OCI-LY1 (cell line): ENCODE data around the gene FGD1.

ENCODE experiments used
- H2AFZ ChIP-seq: fragments of 200-600 bp; sonication (generic), shearing (Covaris generic); 2 replicates; pipeline ENCODE4 v1.6.0; 2014; ENCODE audit warnings: antibody characterized with exemption, mild to moderate bottlenecking, low read length
- H3F3A ChIP-seq: fragments of 200-600 bp; sonication (generic), shearing (Covaris generic); 2 replicates; pipeline ENCODE4 v1.6.0; 2014; ENCODE audit warnings: mild to moderate bottlenecking, antibody characterized with exemption, low read length, moderate library complexity; ENCODE audit not compliant: insufficient read depth
- H3K27ac ChIP-seq: fragments of 200-600 bp; sonication (generic); 2 replicates; pipeline ENCODE4 v1.5.1; 2014; ENCODE audit warnings: low read length, mixed run types, mild to moderate bottlenecking, low read depth; ENCODE audit not compliant: poor library complexity, severe bottlenecking
- H3K27me3 ChIP-seq: fragments of 200-600 bp; sonication (generic); 2 replicates; pipeline ENCODE4 v1.6.0; 2014; ENCODE audit warnings: antibody characterized with exemption, mild to moderate bottlenecking, low read length, moderate library complexity; ENCODE audit not compliant: insufficient read depth
- H3K36me3 ChIP-seq: fragments of 200-600 bp; sonication (generic); 2 replicates; pipeline ENCODE4 v1.6.1; 2014; ENCODE audit warnings: mild to moderate bottlenecking, antibody characterized with exemption, low read length, moderate library complexity, mixed read lengths; ENCODE audit not compliant: insufficient read depth
- H3K4me1 ChIP-seq: fragments of 200-600 bp; sonication (generic); 2 replicates; pipeline ENCODE4 v1.5.1; 2014; ENCODE audit warnings: mild to moderate bottlenecking, low read length, moderate library complexity; ENCODE audit not compliant: insufficient read depth, severe bottlenecking
- H3K4me2 ChIP-seq: fragments of 200-600 bp; sonication (generic), shearing (Covaris generic); 2 replicates; pipeline ENCODE4 v1.6.1; 2014; ENCODE audit warnings: low read length
- H3K4me3 ChIP-seq: fragments of 200-600 bp; sonication (generic); 2 replicates; pipeline ENCODE4 v1.5.1; 2014; ENCODE audit warnings: low read length, low read depth, mild to moderate bottlenecking, mixed read lengths; ENCODE audit not compliant: poor library complexity, severe bottlenecking
- H3K79me2 ChIP-seq: fragments of 200-600 bp; shearing (Covaris generic); 2 replicates; pipeline ENCODE4 v1.6.1; 2016; ENCODE audit warnings: mixed run types, low read length, mixed read lengths; ENCODE audit not compliant: insufficient read depth
- H3K9ac ChIP-seq: fragments of 200-600 bp; sonication (generic), shearing (Covaris generic); 2 replicates; pipeline ENCODE4 v1.6.1; 2014; ENCODE audit warnings: mild to moderate bottlenecking, low read length, mixed read lengths
- H3K9me2 ChIP-seq: fragments of 200-600 bp; sonication (generic), shearing (Covaris generic); 2 replicates; pipeline ENCODE4 v1.6.1; 2014; ENCODE audit warnings: low read depth, mild to moderate bottlenecking, low read length, mixed read lengths
- H3K9me3 ChIP-seq: fragments of 200-600 bp; shearing (Covaris generic); 2 replicates; pipeline ENCODE4 v1.6.1; 2014; ENCODE audit warnings: low read length, mixed read lengths
- H4K20me1 ChIP-seq: fragments of 200-600 bp; sonication (generic), shearing (Covaris generic); 2 replicates; pipeline ENCODE4 v1.6.0; 2016; ENCODE audit warnings: mild to moderate bottlenecking, low read length; ENCODE audit not compliant: insufficient read depth
- EZH2 ChIP-seq: fragments of 200-600 bp; sonication (generic), shearing (Covaris generic); IDR thresholded peaks from 2 replicates; pipeline ENCODE4 v1.8.0; 2017; ENCODE audit warnings: borderline replicate concordance, mixed run types, mild to moderate bottlenecking, antibody characterized with exemption, low read length, moderate library complexity, mixed read lengths
- TF ChIP-seq, protein P1 (sequence below): fragments of 200-600 bp; sonication (generic), shearing (Covaris generic); IDR thresholded peaks from 2 replicates; pipeline ENCODE4 v1.5.1; 2017; ENCODE audit warnings: mild to moderate bottlenecking, antibody characterized with exemption, low read length, moderate library complexity, mixed read lengths

The FGD1 gene

DNA sequence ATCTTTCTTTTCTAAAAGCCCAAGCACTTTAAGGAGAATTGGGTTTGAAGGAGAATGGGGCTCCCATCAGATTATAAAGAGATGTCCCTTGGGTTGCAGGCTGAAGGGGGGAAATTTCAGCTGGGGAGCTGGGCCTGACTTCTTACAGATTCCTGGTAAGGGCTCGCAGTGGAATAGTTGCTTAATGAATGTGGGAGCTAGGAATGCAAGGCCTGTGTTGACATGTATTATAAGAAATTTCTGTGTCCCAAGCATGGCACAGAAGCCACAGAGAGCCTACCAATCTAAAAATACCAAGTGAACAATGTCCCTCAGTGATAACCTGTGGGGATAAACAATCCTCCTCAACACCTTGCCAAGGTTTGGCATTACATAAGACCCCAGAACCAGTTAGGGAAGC is 98.9 kb downstream of the FGD1 start:
- H3K79me2 ChIP-seq: no peaks in the 10 kb centered on the region
- H3K4me2 ChIP-seq: no peak overlapping the region
- no peak overlapping the region for H3K9ac ChIP-seq
- no peaks in the 10 kb centered on the region for H3K9me3 ChIP-seq
- H3F3A ChIP-seq: no peaks in the 10 kb centered on the region
- no peak overlapping the region for H3K27ac ChIP-seq
- no peak overlapping the region for H2AFZ ChIP-seq
- H3K4me1 ChIP-seq: no peaks in the 10 kb centered on the region
- TF ChIP-seq, protein P1, sequence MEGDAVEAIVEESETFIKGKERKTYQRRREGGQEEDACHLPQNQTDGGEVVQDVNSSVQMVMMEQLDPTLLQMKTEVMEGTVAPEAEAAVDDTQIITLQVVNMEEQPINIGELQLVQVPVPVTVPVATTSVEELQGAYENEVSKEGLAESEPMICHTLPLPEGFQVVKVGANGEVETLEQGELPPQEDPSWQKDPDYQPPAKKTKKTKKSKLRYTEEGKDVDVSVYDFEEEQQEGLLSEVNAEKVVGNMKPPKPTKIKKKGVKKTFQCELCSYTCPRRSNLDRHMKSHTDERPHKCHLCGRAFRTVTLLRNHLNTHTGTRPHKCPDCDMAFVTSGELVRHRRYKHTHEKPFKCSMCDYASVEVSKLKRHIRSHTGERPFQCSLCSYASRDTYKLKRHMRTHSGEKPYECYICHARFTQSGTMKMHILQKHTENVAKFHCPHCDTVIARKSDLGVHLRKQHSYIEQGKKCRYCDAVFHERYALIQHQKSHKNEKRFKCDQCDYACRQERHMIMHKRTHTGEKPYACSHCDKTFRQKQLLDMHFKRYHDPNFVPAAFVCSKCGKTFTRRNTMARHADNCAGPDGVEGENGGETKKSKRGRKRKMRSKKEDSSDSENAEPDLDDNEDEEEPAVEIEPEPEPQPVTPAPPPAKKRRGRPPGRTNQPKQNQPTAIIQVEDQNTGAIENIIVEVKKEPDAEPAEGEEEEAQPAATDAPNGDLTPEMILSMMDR: no peak
- TF ChIP-seq EZH2: no peak
- H3K4me3 ChIP-seq: no peak overlapping the region
- H3K27me3 ChIP-seq: no peaks in the 10 kb centered on the region
- no peaks in the 10 kb centered on the region for H3K36me3 ChIP-seq
- no peaks in the 10 kb centered on the region for H3K9me2 ChIP-seq
- H4K20me1 ChIP-seq: no peaks in the 10 kb centered on the region
